NK-92 (cell line): Measurements from ENCODE around the gene KCTD7.
"Not testable (repeated sequence)": the region's sequence is repeated elsewhere in the genome, so short reads cannot be mapped to it uniquely, and the experiment has no call there.

Experiments used
- DNase-seq: peaks from one replicate; lab custom pipeline; 2025; ENCODE audit not compliant: unreplicated experiment; lab: John Stamatoyannopoulos, UW

KCTD7 gene

GRCh38 chr7:66628361-66629221 is at the start of gene KCTD7:
KCTD7 (plus strand) TSS chr7:66628881; CDS start chr7:66629065, 184 bp downstream.
- peak; percentile 71 for DNase-seq

GRCh38 chr7:66580380-66580779 is 48.3 kb upstream of the KCTD7 start:
- not testable (repeated sequence) for DNase-seq

- not testable (repeated sequence) for DNase-seq
Measured at GRCh38 chr7:66582816-66583489, 45.7 kb upstream of the KCTD7 start.

GRCh38 chr7:66583490-66584110 is 45.1 kb upstream of the KCTD7 start:
- DNase-seq = no peak

- DNase-seq = no peak
Measured at GRCh38 chr7:66586181-66586580, 42.5 kb upstream of the KCTD7 start.

GRCh38 chr7:66588226-66588625 is 40.5 kb upstream of the KCTD7 start:
- DNase-seq = not testable (repeated sequence)

GRCh38 chr7:66588856-66589570 is 39.7 kb upstream of the KCTD7 start:
- DNase-seq = not testable (repeated sequence)

GRCh38 chr7:66590302-66591057 is 38.2 kb upstream of the KCTD7 start:
- not testable (repeated sequence) for DNase-seq

GRCh38 chr7:66591058-66591798 is 37.5 kb upstream of the KCTD7 start:
- DNase-seq = not testable (repeated sequence)

- peak; percentile 26 for DNase-seq
Measured at GRCh38 chr7:66591799-66592596, 36.7 kb upstream of the KCTD7 start.

- not testable (repeated sequence) for DNase-seq
Measured at GRCh38 chr7:66592597-66593146, 36.0 kb upstream of the KCTD7 start.

- not testable (repeated sequence) for DNase-seq
Measured at GRCh38 chr7:66594082-66594481, 34.6 kb upstream of the KCTD7 start.

- no peak for DNase-seq
Measured at GRCh38 chr7:66597461-66597860, 31.2 kb upstream of the KCTD7 start.

GRCh38 chr7:66602159-66602558 is 26.5 kb upstream of the KCTD7 start:
- DNase-seq = no peak

- no peak for DNase-seq
Measured at GRCh38 chr7:66604198-66604597, 24.5 kb upstream of the KCTD7 start.

- DNase-seq = not testable (repeated sequence)
Measured at GRCh38 chr7:66606540-66607291, 22.0 kb upstream of the KCTD7 start.

GRCh38 chr7:66609176-66609575 is 19.5 kb upstream of the KCTD7 start:
- no peak for DNase-seq

- DNase-seq = not testable (repeated sequence)
Measured at GRCh38 chr7:66614596-66614995, 14.1 kb upstream of the KCTD7 start.
